Panc1 (cell line): ENCODE measurements around the gene SNRNP35. TPM values are rescaled to one million over a fixed set of nuclear protein-coding genes. Genes with fewer than 3 reads are reported as not detected.
A peak's percentile ranks its signal among the peaks of the same experiment; 100 is the strongest.

ENCODE experiments used
- ATAC-seq: fragments of 200-7000 bp; cut with Tn5 transposase; 2 replicates; pipeline ENCODE4 v1.9.1; 2020; ENCODE audit warnings: mild to moderate bottlenecking, moderate library complexity
- BruUV-seq: library from RNA; stranded (reverse); fragments of 400-500 nt; replicated peaks from 2 replicates; lab custom pipeline; 2021; lab: Mats Ljungman, UMichigan
- CTCF ChIA-PET: fragments of 300-600 bp; sonication (Branson Sonifier 250); formaldehyde crosslinking; loops from one replicate; lab custom pipeline; 2022; ENCODE audit warnings: antibody characterized with exemption; lab: Charles Lee
- POLR2A ChIA-PET: fragments of 300-600 bp; sonication (Branson Sonifier 250); formaldehyde crosslinking; loops from one replicate; lab custom pipeline; 2022; ENCODE audit warnings: antibody characterized with exemption; lab: Charles Lee
- DNase-seq: peaks from one replicate; pipeline ENCODE4 v3.0.0-alpha.2; 2010; ENCODE audit warnings: low read depth, low spot score
- H3K27ac ChIP-seq: 2 replicates; pipeline ENCODE4 v1.5.1; 2011; ENCODE audit warnings: mild to moderate bottlenecking, low read length, inconsistent platforms
- H3K27me3 ChIP-seq: fragments of 200-500 bp; sonication (Bioruptor generic); 2 replicates; pipeline ENCODE4 v1.6.0; 2014; ENCODE audit warnings: low read length, inconsistent platforms; ENCODE audit not compliant: control insufficient read depth, insufficient read depth
- H3K36me3 ChIP-seq: fragments of 200-500 bp; sonication (Bioruptor generic); 2 replicates; pipeline ENCODE4 v1.5.1; 2014; ENCODE audit warnings: inconsistent platforms, mild to moderate bottlenecking, low read length, moderate library complexity; ENCODE audit not compliant: control insufficient read depth, insufficient read depth
- H3K4me1 ChIP-seq: 2 replicates; pipeline ENCODE4 v1.5.1; 2011; ENCODE audit warnings: inconsistent platforms, mild to moderate bottlenecking, low read length, moderate library complexity; ENCODE audit not compliant: control insufficient read depth, insufficient read depth
- H3K4me3 ChIP-seq, 2 experiments: 2 replicates each; pipeline ENCODE4 v1.5.1; 2011 to 2012; ENCODE audit warnings: low read depth in 2 of 2, low read length in 2 of 2, mild to moderate bottlenecking in 2 of 2, inconsistent platforms in 1 of 2, moderate library complexity in 1 of 2
- H3K9me3 ChIP-seq: fragments of 200-500 bp; sonication (Bioruptor generic); 2 replicates; pipeline ENCODE4 v1.5.1; 2014; ENCODE audit warnings: low read depth, mild to moderate bottlenecking, inconsistent platforms, low read length, moderate library complexity; ENCODE audit not compliant: control insufficient read depth, insufficient read depth
- CTCF ChIP-seq: fragments of 450-650 bp; IDR thresholded peaks from 2 replicates; pipeline ENCODE4 v1.5.1; 2017; ENCODE audit warnings: mild to moderate bottlenecking
- POLR2AphosphoS5 ChIP-seq: IDR thresholded peaks from 2 replicates; pipeline ENCODE4 v1.6.1; 2012; ENCODE audit warnings: mild to moderate bottlenecking, low read depth, low read length, moderate library complexity
- REST ChIP-seq, 2 experiments: IDR thresholded peaks; 2 replicates each; pipeline ENCODE4 v1.6.1; 2011 to 2012; ENCODE audit warnings: low read depth in 2 of 2, control low read depth in 1 of 2, low read length in 1 of 2, mild to moderate bottlenecking in 1 of 2, moderate library complexity in 1 of 2; ENCODE audit not compliant: insufficient read depth in 1 of 2
- SIN3A ChIP-seq: IDR thresholded peaks from 2 replicates; pipeline ENCODE4 v1.6.1; 2012; ENCODE audit warnings: low read depth, mild to moderate bottlenecking, low read length, moderate library complexity, borderline replicate concordance; ENCODE audit not compliant: insufficient read depth
- TCF7L2 ChIP-seq: IDR thresholded peaks from 2 replicates; pipeline ENCODE4 v1.6.1; 2011; ENCODE audit warnings: mild to moderate bottlenecking, low read depth, low read length, inconsistent platforms
- in situ Hi-C: cut with HindIII; loops from 2 replicates; pipeline ENCODE4 v1.10.0; 2016; ENCODE audit warnings: low sequenced_read_pairs, low pct_unique_long_range_greater_than_20kb
- intact Hi-C: fragments of 100-400 bp; cut with micrococcal nuclease; formaldehyde crosslinking; loops from one replicate; pipeline ENCODE4 v1.10.0; 2022; ENCODE audit not compliant: unreplicated experiment
- total RNA-seq: library from RNA; stranded (reverse); gene quantifications from one replicate; pipeline ENCODE4 v1.2.1, GENCODE V29; 2021; ENCODE audit not compliant: unreplicated experiment

The SNRNP35 gene
- total RNA-seq, 1 experiment from 2014 or later = 16.5 TPM

GRCh38 chr12:123506843-123507236 lies 48.9 kb downstream of the SNRNP35 start:
- ATAC-seq (no peak), DNase-seq (no peak)
- CTCF ChIA-PET = no interaction called here
- no TSS peak for BruUV-seq
- H3K27me3 ChIP-seq = no peaks in the 10 kb centered on the region
- TF ChIP-seq TCF7L2 (no peak), CTCF (no peak), POLR2AphosphoS5 (no peak), REST (IDR thresholded peaks at IDR 0.05; ENCODE audit: insufficient read depth in 1 of 2, low read depth in 2 of 2, low read length in 1 of 2) (no peak), SIN3A (no peak)
- H3K4me1 ChIP-seq = no peaks in the 10 kb centered on the region
- no peak overlapping the region for H3K4me3 ChIP-seq
- no peaks in the 10 kb centered on the region for H3K36me3 ChIP-seq
- POLR2A ChIA-PET = no interaction called here
- H3K27ac ChIP-seq = no peak overlapping the region
- intact Hi-C loops (no loop called here), in situ Hi-C loops (no loop called here)
- H3K9me3 ChIP-seq = no peaks in the 10 kb centered on the region

- POLR2A ChIA-PET = interaction anchor here (0.6 kb wide), 1 partner anchor 9 kb away, joined by 3 read pairs; no protein-coding TSS in a partner anchor
- Histone ChIP-seq H3K4me1 (no peaks in the 10 kb centered on the region), H3K36me3 (no peaks in the 10 kb centered on the region), H3K27me3 (no peaks in the 10 kb centered on the region), H3K4me3 (no peak overlapping the region), H3K9me3 (no peaks in the 10 kb centered on the region), H3K27ac (no peak overlapping the region)
- CTCF ChIA-PET = no interaction called here
- intact Hi-C loops = no loop called here
- no TSS peak for BruUV-seq
- in situ Hi-C loops = no loop called here
- no peak for TF ChIP-seq SIN3A
- no peak for TF ChIP-seq REST (IDR thresholded peaks at IDR 0.05; ENCODE audit: insufficient read depth in 1 of 2, low read depth in 2 of 2, low read length in 1 of 2)
- TF ChIP-seq POLR2AphosphoS5 = no peak
- no peak for TF ChIP-seq CTCF
- no peak for TF ChIP-seq TCF7L2
- DNase-seq (no peak), ATAC-seq (peak; percentile 71)
These were observed 55.1 kb downstream of the SNRNP35 start for GRCh38 chr12:123512838-123513665.
